ENCODE results near the gene CETN1. TPM values are rescaled to one million over a fixed set of nuclear protein-coding genes. Genes with fewer than 3 reads are reported as not detected.

Gene CETN1
- total RNA-seq (not detected), polyA plus RNA-seq (not detected)

GRCh38 chr18:580154-580553 is at the start of gene CETN1:
CETN1 (plus strand) TSS chr18:580380; CDS start chr18:580409, 29 bp downstream.
- DNase-seq = no peak
- H3K9me3 Mint-ChIP-seq = peaks cover 0 to 1% (median 0%) of the 10 kb centered on the region in 5 donors
- H3K4me3 ChIP-seq (ENCODE audit: low read length) = no peak within 1 kb of the TSS
- ChIA-PET CTCF (interaction anchor here (1.3 kb wide), 1 partner anchor 17 kb away, joined by 4 read pairs; no protein-coding TSS in a partner anchor), POLR2A (no interaction called here)
- H3K4me1 ChIP-seq (ENCODE audit: insufficient read depth, low read length) = no peaks in the 10 kb centered on the region
- H3K36me3 ChIP-seq (ENCODE audit: insufficient read depth, low read length) = no peaks in the 10 kb centered on the region
- no peak within 1 kb of the TSS for H3K27ac ChIP-seq (ENCODE audit: low read depth, low read length)
- H3K9me3 ChIP-seq (ENCODE audit: low read length) = no peaks in the 10 kb centered on the region
- no peaks in the 10 kb centered on the region for H3K36me3 Mint-ChIP-seq
- no peak within 1 kb of the TSS for H3K4me3 Mint-ChIP-seq
- no peaks in the 10 kb centered on the region for H3K27me3 ChIP-seq (ENCODE audit: insufficient read depth, low read length, poor library complexity, severe bottlenecking)
- no peak within 1 kb of the TSS for H3K27ac Mint-ChIP-seq
- no peaks in the 10 kb centered on the region for H3K4me1 Mint-ChIP-seq
- peaks cover 0 to 24% of the 10 kb centered on the region in 2 donors for H3K27me3 Mint-ChIP-seq

- no peaks in the 10 kb centered on the region for H3K4me1 ChIP-seq (ENCODE audit: insufficient read depth, low read length)
- no peak overlapping the region for H3K4me3 Mint-ChIP-seq
- H3K9me3 Mint-ChIP-seq = peaks cover 0 to 2% (median 0%) of the 10 kb centered on the region in 5 donors
- no peak for DNase-seq
- ChIA-PET POLR2A (no interaction called here), CTCF (no interaction called here)
- peaks cover 2 to 27% of the 10 kb centered on the region in 2 donors for H3K27me3 Mint-ChIP-seq
- H3K36me3 Mint-ChIP-seq = no peaks in the 10 kb centered on the region
- no peaks in the 10 kb centered on the region for H3K27me3 ChIP-seq (ENCODE audit: insufficient read depth, low read length, poor library complexity, severe bottlenecking)
- no peaks in the 10 kb centered on the region for H3K4me1 Mint-ChIP-seq
- no peak overlapping the region for H3K27ac ChIP-seq (ENCODE audit: low read depth, low read length)
- H3K9me3 ChIP-seq (ENCODE audit: low read length) = no peaks in the 10 kb centered on the region
- H3K4me3 ChIP-seq (ENCODE audit: low read length) = no peak overlapping the region
- no peaks in the 10 kb centered on the region for H3K36me3 ChIP-seq (ENCODE audit: insufficient read depth, low read length)
- H3K27ac Mint-ChIP-seq = no peak overlapping the region
These were observed 48.2 kb upstream of the CETN1 start for GRCh38 chr18:532018-532417.

- Mint-ChIP-seq H3K4me1 (no peaks in the 10 kb centered on the region), H3K4me3 (no peak overlapping the region), H3K27ac (no peak overlapping the region), H3K36me3 (no peaks in the 10 kb centered on the region), H3K9me3 (peaks cover 0 to 2% (median 0%) of the 10 kb centered on the region in 5 donors), H3K27me3 (peaks cover 2 to 27% of the 10 kb centered on the region in 2 donors)
- no peak for DNase-seq
- no peaks in the 10 kb centered on the region for H3K27me3 ChIP-seq (ENCODE audit: insufficient read depth, low read length, poor library complexity, severe bottlenecking)
- POLR2A ChIA-PET = no interaction called here
- H3K27ac ChIP-seq (ENCODE audit: low read depth, low read length) = no peak overlapping the region
- H3K4me1 ChIP-seq (ENCODE audit: insufficient read depth, low read length) = no peaks in the 10 kb centered on the region
- no peaks in the 10 kb centered on the region for H3K9me3 ChIP-seq (ENCODE audit: low read length)
- no peaks in the 10 kb centered on the region for H3K36me3 ChIP-seq (ENCODE audit: insufficient read depth, low read length)
- CTCF ChIA-PET = no interaction called here
- H3K4me3 ChIP-seq (ENCODE audit: low read length) = no peak overlapping the region
These were observed 47.5 kb upstream of the CETN1 start for GRCh38 chr18:532632-533031.

- Histone ChIP-seq H3K27me3 (ENCODE audit: insufficient read depth, low read length, poor library complexity, severe bottlenecking) (no peaks in the 10 kb centered on the region), H3K36me3 (ENCODE audit: insufficient read depth, low read length) (no peaks in the 10 kb centered on the region), H3K27ac (ENCODE audit: low read depth, low read length) (no peak overlapping the region), H3K4me1 (ENCODE audit: insufficient read depth, low read length) (no peaks in the 10 kb centered on the region), H3K9me3 (ENCODE audit: low read length) (no peaks in the 10 kb centered on the region), H3K4me3 (ENCODE audit: low read length) (no peak overlapping the region)
- Mint-ChIP-seq H3K4me3 (no peak overlapping the region), H3K36me3 (no peaks in the 10 kb centered on the region), H3K9me3 (peaks cover 0 to 2% (median 0%) of the 10 kb centered on the region in 5 donors), H3K4me1 (no peaks in the 10 kb centered on the region), H3K27ac (no peak overlapping the region), H3K27me3 (peaks cover 2 to 21% of the 10 kb centered on the region in 2 donors)
- DNase-seq = no peak
- ChIA-PET POLR2A (no interaction called here), CTCF (no interaction called here)
These were observed 46.1 kb upstream of the CETN1 start for GRCh38 chr18:533995-534601.

- Mint-ChIP-seq H3K36me3 (no peaks in the 10 kb centered on the region), H3K4me1 (no peaks in the 10 kb centered on the region), H3K27ac (no peak overlapping the region), H3K9me3 (peaks cover 0 to 2% (median 0%) of the 10 kb centered on the region in 5 donors), H3K4me3 (no peak overlapping the region), H3K27me3 (peaks cover 4 to 16% of the 10 kb centered on the region in 2 donors)
- POLR2A ChIA-PET = no interaction called here
- no peaks in the 10 kb centered on the region for H3K4me1 ChIP-seq (ENCODE audit: insufficient read depth, low read length)
- no peaks in the 10 kb centered on the region for H3K9me3 ChIP-seq (ENCODE audit: low read length)
- DNase-seq = no peak
- H3K27me3 ChIP-seq (ENCODE audit: insufficient read depth, low read length, poor library complexity, severe bottlenecking) = no peaks in the 10 kb centered on the region
- CTCF ChIA-PET = no interaction called here
- H3K36me3 ChIP-seq (ENCODE audit: insufficient read depth, low read length) = no peaks in the 10 kb centered on the region
- no peak overlapping the region for H3K4me3 ChIP-seq (ENCODE audit: low read length)
- H3K27ac ChIP-seq (ENCODE audit: low read depth, low read length) = no peak overlapping the region
These were observed 36.6 kb upstream of the CETN1 start for GRCh38 chr18:543447-544078.

GRCh38 chr18:549967-550366 is 30.2 kb upstream of the CETN1 start:
- Histone ChIP-seq H3K36me3 (ENCODE audit: insufficient read depth, low read length) (no peaks in the 10 kb centered on the region), H3K9me3 (ENCODE audit: low read length) (no peaks in the 10 kb centered on the region), H3K27ac (ENCODE audit: low read depth, low read length) (no peak overlapping the region), H3K4me3 (ENCODE audit: low read length) (no peak overlapping the region), H3K4me1 (ENCODE audit: insufficient read depth, low read length) (no peaks in the 10 kb centered on the region), H3K27me3 (ENCODE audit: insufficient read depth, low read length, poor library complexity, severe bottlenecking) (no peaks in the 10 kb centered on the region)
- Mint-ChIP-seq H3K4me3 (no peak overlapping the region), H3K36me3 (no peaks in the 10 kb centered on the region), H3K27me3 (peaks cover 10 to 23% of the 10 kb centered on the region in 2 donors), H3K4me1 (no peaks in the 10 kb centered on the region), H3K9me3 (no peaks in the 10 kb centered on the region), H3K27ac (no peak overlapping the region)
- DNase-seq = no peak
- POLR2A ChIA-PET = no interaction called here
- CTCF ChIA-PET = no interaction called here

- Histone ChIP-seq H3K9me3 (ENCODE audit: low read length) (no peaks in the 10 kb centered on the region), H3K27ac (ENCODE audit: low read depth, low read length) (no peak overlapping the region), H3K4me3 (ENCODE audit: low read length) (no peak overlapping the region), H3K4me1 (ENCODE audit: insufficient read depth, low read length) (no peaks in the 10 kb centered on the region), H3K36me3 (ENCODE audit: insufficient read depth, low read length) (no peaks in the 10 kb centered on the region), H3K27me3 (ENCODE audit: insufficient read depth, low read length, poor library complexity, severe bottlenecking) (peaks cover 4% of the 10 kb centered on the region)
- H3K36me3 Mint-ChIP-seq = no peaks in the 10 kb centered on the region
- no peaks in the 10 kb centered on the region for H3K9me3 Mint-ChIP-seq
- no peak overlapping the region for H3K4me3 Mint-ChIP-seq
- no peaks in the 10 kb centered on the region for H3K4me1 Mint-ChIP-seq
- POLR2A ChIA-PET = no interaction called here
- H3K27ac Mint-ChIP-seq = no peak overlapping the region
- peaks cover 14 to 19% of the 10 kb centered on the region in 2 donors for H3K27me3 Mint-ChIP-seq
- no peak for DNase-seq
- CTCF ChIA-PET = no interaction called here
These were observed 28.6 kb upstream of the CETN1 start for GRCh38 chr18:551404-552061.

GRCh38 chr18:555705-556457 is 24.3 kb upstream of the CETN1 start:
- H3K4me1 Mint-ChIP-seq = no peaks in the 10 kb centered on the region
- no peaks in the 10 kb centered on the region for H3K36me3 ChIP-seq (ENCODE audit: insufficient read depth, low read length)
- peaks cover 4 to 11% of the 10 kb centered on the region in 2 donors for H3K27me3 Mint-ChIP-seq
- H3K4me1 ChIP-seq (ENCODE audit: insufficient read depth, low read length) = no peaks in the 10 kb centered on the region
- ChIA-PET CTCF (no interaction called here), POLR2A (no interaction called here)
- DNase-seq = no peak
- H3K4me3 Mint-ChIP-seq = no peak overlapping the region
- H3K27ac Mint-ChIP-seq = no peak overlapping the region
- H3K27me3 ChIP-seq (ENCODE audit: insufficient read depth, low read length, poor library complexity, severe bottlenecking) = peaks cover 4% of the 10 kb centered on the region
- no peak overlapping the region for H3K4me3 ChIP-seq (ENCODE audit: low read length)
- no peaks in the 10 kb centered on the region for H3K9me3 ChIP-seq (ENCODE audit: low read length)
- H3K9me3 Mint-ChIP-seq = no peaks in the 10 kb centered on the region
- no peak overlapping the region for H3K27ac ChIP-seq (ENCODE audit: low read depth, low read length)
- no peaks in the 10 kb centered on the region for H3K36me3 Mint-ChIP-seq
